Endothelial cell (in vitro differentiated cells): ENCODE measurements around the gene RAMP1. TPM values are rescaled to one million over a fixed set of nuclear protein-coding genes. Genes with fewer than 3 reads are reported as not detected.

Experiments used
- DNase-seq: peaks from one replicate; pipeline ENCODE4 v3.0.0; 2021; ENCODE audit warnings: low spot score
- H3K27ac Mint-ChIP-seq: one replicate; pipeline ENCODE4 v1.8.0; 2021; ENCODE audit warnings: mixed read lengths, inconsistent platforms; ENCODE audit not compliant: unreplicated experiment
- H3K27me3 Mint-ChIP-seq: one replicate; pipeline ENCODE4 v1.8.0; 2021; ENCODE audit warnings: mild to moderate bottlenecking, moderate library complexity, mixed read lengths, inconsistent platforms; ENCODE audit not compliant: unreplicated experiment
- H3K36me3 Mint-ChIP-seq: one replicate; pipeline ENCODE4 v1.8.0; 2021; ENCODE audit warnings: mild to moderate bottlenecking, low read depth, mixed read lengths, inconsistent platforms; ENCODE audit not compliant: unreplicated experiment
- H3K4me1 Mint-ChIP-seq: one replicate; pipeline ENCODE4 v1.8.0; 2021; ENCODE audit warnings: mild to moderate bottlenecking, mixed read lengths, inconsistent platforms; ENCODE audit not compliant: unreplicated experiment
- H3K4me3 Mint-ChIP-seq: one replicate; pipeline ENCODE4 v1.8.0; 2021; ENCODE audit warnings: mild to moderate bottlenecking, mixed read lengths, inconsistent platforms; ENCODE audit not compliant: unreplicated experiment
- H3K9me3 Mint-ChIP-seq: one replicate; pipeline ENCODE4 v1.8.0; 2021; ENCODE audit warnings: mixed read lengths, inconsistent platforms; ENCODE audit not compliant: unreplicated experiment
- total RNA-seq: library from RNA; stranded (reverse); fragmentation: NEBNext Ultra II Directional; extraction: Animal tissue kit (Norgen Biotek cat#: 25700); gene quantifications from one replicate; pipeline ENCODE4 v1.2.1, GENCODE V29; 2021; ENCODE audit not compliant: unreplicated experiment
- TF ChIP-seq, protein P1 (sequence below): fragments of 200-600 bp; sonication (generic); IDR thresholded peaks from one replicate; pipeline ENCODE4 v1.5.0; 2021; ENCODE audit warnings: antibody characterized with exemption; ENCODE audit not compliant: unreplicated experiment

Gene RAMP1
- total RNA-seq, 1 donor from 2014 or later, result 2.2 TPM

DNA sequence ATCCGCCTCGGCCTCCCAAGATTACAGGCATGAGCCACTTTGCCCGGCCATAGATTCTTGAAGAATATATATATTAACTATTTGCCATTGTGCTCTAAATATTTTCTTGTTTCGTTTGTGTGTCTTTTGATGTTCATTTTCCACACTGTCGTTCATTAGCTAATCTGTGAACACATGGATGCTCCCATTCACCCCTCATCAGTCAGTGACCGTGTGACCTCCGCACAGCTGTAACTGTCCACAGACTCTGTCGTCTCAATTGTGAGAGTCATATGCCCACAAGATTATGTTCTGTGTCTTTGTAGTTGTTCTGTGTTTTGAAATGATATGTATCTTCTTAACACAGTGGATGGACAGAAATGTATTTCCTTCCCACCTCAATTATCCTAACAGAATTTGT, 29.6 kb downstream of the RAMP1 start:
- no peak for DNase-seq
- Mint-ChIP-seq H3K27me3 (peaks cover 7% of the 10 kb centered on the region), H3K4me3 (no peak overlapping the region), H3K27ac (no peak overlapping the region), H3K9me3 (no peaks in the 10 kb centered on the region), H3K36me3 (no peaks in the 10 kb centered on the region), H3K4me1 (peaks cover 10% of the 10 kb centered on the region)
- TF ChIP-seq, protein P1, sequence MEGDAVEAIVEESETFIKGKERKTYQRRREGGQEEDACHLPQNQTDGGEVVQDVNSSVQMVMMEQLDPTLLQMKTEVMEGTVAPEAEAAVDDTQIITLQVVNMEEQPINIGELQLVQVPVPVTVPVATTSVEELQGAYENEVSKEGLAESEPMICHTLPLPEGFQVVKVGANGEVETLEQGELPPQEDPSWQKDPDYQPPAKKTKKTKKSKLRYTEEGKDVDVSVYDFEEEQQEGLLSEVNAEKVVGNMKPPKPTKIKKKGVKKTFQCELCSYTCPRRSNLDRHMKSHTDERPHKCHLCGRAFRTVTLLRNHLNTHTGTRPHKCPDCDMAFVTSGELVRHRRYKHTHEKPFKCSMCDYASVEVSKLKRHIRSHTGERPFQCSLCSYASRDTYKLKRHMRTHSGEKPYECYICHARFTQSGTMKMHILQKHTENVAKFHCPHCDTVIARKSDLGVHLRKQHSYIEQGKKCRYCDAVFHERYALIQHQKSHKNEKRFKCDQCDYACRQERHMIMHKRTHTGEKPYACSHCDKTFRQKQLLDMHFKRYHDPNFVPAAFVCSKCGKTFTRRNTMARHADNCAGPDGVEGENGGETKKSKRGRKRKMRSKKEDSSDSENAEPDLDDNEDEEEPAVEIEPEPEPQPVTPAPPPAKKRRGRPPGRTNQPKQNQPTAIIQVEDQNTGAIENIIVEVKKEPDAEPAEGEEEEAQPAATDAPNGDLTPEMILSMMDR, result no peak

DNA sequence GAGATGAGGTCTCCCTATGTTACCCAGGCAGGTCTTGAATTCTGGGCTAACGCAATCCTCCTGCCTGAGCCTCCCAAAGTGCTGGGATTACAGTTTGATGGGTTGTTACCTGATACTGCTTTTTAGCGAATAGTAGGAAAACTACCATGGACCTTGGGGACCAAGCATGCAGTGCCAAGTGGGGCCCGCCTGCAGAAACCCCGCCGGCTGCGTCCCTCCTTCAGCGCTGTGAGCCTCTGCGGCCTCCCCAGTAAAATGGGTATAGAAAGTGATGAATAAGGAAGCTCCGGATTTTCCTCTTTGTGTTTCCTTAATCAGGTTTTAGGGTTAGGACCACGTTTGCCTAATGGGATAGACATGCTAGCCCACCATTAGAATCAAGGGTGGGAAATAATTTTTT, 30.4 kb downstream of the RAMP1 start:
- Mint-ChIP-seq H3K4me3 (no peak overlapping the region), H3K9me3 (no peaks in the 10 kb centered on the region), H3K36me3 (no peaks in the 10 kb centered on the region), H3K27ac (no peak overlapping the region), H3K4me1 (peaks cover 10% of the 10 kb centered on the region), H3K27me3 (peaks cover 3% of the 10 kb centered on the region)
- no peak for DNase-seq
- TF ChIP-seq, protein P1, result no peak

DNA sequence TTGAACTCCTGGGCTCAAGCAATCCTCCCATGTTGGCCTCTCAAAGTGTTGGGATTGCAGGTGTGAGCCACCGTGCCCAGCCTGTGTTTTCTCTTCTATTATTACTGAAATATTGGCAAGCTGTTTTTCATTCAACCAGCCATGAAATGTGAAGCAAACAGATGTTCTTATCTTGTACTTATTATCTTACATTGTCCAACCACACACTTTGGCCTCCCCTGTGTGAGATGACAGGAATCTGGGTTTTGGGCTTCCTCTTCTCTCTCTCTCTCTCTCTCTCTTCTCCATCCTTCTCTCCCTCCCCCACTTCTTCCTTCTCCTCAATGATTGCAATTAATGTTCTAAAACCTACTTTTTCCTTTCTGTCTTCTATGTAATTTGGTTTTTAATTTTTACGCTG, 33.1 kb downstream of the RAMP1 start:
- Mint-ChIP-seq H3K27me3 (peaks cover under 1% of the 10 kb centered on the region), H3K4me1 (peaks cover 16% of the 10 kb centered on the region), H3K4me3 (no peak overlapping the region), H3K27ac (no peak overlapping the region), H3K9me3 (no peaks in the 10 kb centered on the region), H3K36me3 (no peaks in the 10 kb centered on the region)
- TF ChIP-seq, protein P1, result no peak
- no peak for DNase-seq

DNA sequence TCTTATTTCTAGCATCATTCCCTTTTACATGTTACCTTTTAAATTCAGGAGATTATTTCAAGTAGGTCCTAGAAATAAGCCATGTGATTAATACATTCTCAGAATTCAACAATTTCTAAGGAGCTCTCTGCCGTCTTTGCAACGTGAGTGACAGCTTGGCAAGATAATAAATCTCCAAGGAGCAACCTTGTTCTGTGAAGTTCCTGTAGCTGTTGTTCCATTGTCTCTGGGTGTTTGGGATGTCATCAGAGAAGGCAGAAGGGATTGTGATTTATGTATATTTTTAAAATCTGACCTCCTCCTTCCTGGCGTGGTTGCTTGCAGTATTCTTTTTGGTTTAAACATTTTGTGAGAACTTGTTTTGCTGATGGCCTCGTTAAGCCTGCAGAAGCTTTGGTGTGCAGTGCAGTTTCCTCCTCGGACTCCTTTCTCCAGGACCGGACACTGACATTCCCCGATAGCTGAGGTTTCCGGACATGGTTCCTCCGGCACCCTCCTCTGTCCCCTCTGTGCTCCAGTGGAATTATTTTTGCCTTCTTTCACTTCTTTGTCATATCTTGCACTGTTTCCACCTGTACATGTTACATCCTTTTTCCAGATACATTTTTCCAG, 33.7 kb downstream of the RAMP1 start:
- no peaks in the 10 kb centered on the region for H3K36me3 Mint-ChIP-seq
- H3K9me3 Mint-ChIP-seq, result no peaks in the 10 kb centered on the region
- no peak for DNase-seq
- no peak overlapping the region for H3K4me3 Mint-ChIP-seq
- peaks cover 22% of the 10 kb centered on the region for H3K4me1 Mint-ChIP-seq
- no peaks in the 10 kb centered on the region for H3K27me3 Mint-ChIP-seq
- TF ChIP-seq, protein P1, result no peak
- H3K27ac Mint-ChIP-seq, result no peak overlapping the region

DNA sequence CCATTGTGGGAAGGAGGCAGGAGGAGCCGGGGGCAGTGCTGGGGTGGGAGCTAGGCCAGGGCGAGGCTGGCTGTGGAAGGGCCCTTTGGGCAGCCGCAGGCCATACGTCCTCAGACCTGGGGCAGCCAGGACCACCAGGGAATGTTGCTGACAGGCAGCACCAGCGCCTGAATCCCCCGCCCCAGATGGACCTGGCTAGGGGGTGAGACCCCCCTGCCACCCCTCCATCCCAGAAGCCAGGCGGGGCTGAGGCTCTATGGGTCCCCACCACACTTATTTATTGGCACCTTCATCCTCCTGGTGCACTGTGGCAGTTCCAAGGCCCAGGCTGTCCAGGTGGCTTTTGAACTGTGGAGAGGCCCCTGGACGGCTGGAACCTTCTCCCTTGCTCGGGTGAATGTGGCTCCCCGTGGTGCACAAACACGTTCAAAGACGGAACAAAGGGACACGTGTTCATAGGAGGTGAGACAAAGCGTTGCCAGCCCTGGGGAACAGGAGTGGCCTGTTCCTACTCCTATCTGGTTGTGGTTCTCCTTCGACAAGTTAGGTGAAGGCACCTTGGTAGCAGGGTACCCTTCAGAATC, 35.1 kb downstream of the RAMP1 start:
- Mint-ChIP-seq H3K27me3 (no peaks in the 10 kb centered on the region), H3K9me3 (no peaks in the 10 kb centered on the region), H3K36me3 (no peaks in the 10 kb centered on the region), H3K27ac (no peak overlapping the region), H3K4me1 (peaks cover 29% of the 10 kb centered on the region), H3K4me3 (no peak overlapping the region)
- TF ChIP-seq, protein P1, result no peak
- DNase-seq, result no peak
